DND-41 (cell line): ENCODE results near the gene SCUBE1.

Experiments used
- ATAC-seq: fragments of 200-7000 bp; cut with Tn5 transposase; 3 replicates; pipeline ENCODE4 v1.9.1; 2021; ENCODE audit warnings: low read depth; ENCODE audit not compliant: insufficient read depth
- DNase-seq: peaks from one replicate; pipeline ENCODE4 v3.0.0-alpha.2; 2020
- H2AFZ ChIP-seq: 2 replicates; pipeline ENCODE4 v1.6.0; 2012; ENCODE audit warnings: low read depth, low read length
- H3K27ac ChIP-seq: 2 replicates; pipeline ENCODE4 v1.5.1; 2012; ENCODE audit warnings: low read length, inconsistent platforms
- H3K27me3 ChIP-seq: fragments of 200-600 bp; sonication (generic); 2 replicates; pipeline ENCODE4 v1.6.0; 2012; ENCODE audit warnings: low read length, mild to moderate bottlenecking, inconsistent platforms; ENCODE audit not compliant: insufficient read depth, poor library complexity
- H3K36me3 ChIP-seq: 2 replicates; pipeline ENCODE4 v1.5.1; 2012; ENCODE audit warnings: low read length, inconsistent platforms; ENCODE audit not compliant: insufficient read depth
- H3K4me1 ChIP-seq: 2 replicates; pipeline ENCODE4 v1.5.1; 2012; ENCODE audit warnings: mild to moderate bottlenecking, low read length; ENCODE audit not compliant: insufficient read depth
- H3K4me2 ChIP-seq: 2 replicates; pipeline ENCODE4 v1.6.0; 2012; ENCODE audit warnings: mild to moderate bottlenecking, moderate library complexity, low read length, inconsistent platforms; ENCODE audit not compliant: insufficient read depth
- H3K4me3 ChIP-seq, 2 experiments: fragments of 200-600 bp in 1 of 2; shearing (Covaris generic) in 1 of 2; 2 replicates each; pipeline ENCODE4 v1.5.1; 2012 to 2016; ENCODE audit warnings: inconsistent platforms in 2 of 2, low read length in 2 of 2, mild to moderate bottlenecking in 2 of 2, low read depth in 1 of 2, moderate library complexity in 1 of 2
- H3K79me2 ChIP-seq: 2 replicates; pipeline ENCODE4 v1.6.0; 2012; ENCODE audit warnings: low read length, inconsistent platforms; ENCODE audit not compliant: insufficient read depth
- H3K9ac ChIP-seq: 2 replicates; pipeline ENCODE4 v1.6.0; 2012; ENCODE audit warnings: low read depth, mild to moderate bottlenecking, inconsistent platforms, low read length, moderate library complexity
- H3K9me3 ChIP-seq: 2 replicates; pipeline ENCODE4 v1.5.1; 2012; ENCODE audit warnings: low read length, moderate library complexity, mild to moderate bottlenecking, inconsistent platforms; ENCODE audit not compliant: insufficient read depth, severe bottlenecking
- H4K20me1 ChIP-seq: 2 replicates; pipeline ENCODE4 v1.6.0; 2012; ENCODE audit warnings: low read length; ENCODE audit not compliant: insufficient read depth
- EZH2 ChIP-seq: IDR thresholded peaks from 3 replicates; pipeline ENCODE4 v1.6.1; 2012; ENCODE audit warnings: borderline replicate concordance, low read depth, mild to moderate bottlenecking, moderate library complexity, low read length, inconsistent platforms; ENCODE audit not compliant: severe bottlenecking
- TF ChIP-seq, protein P1 (sequence below): IDR thresholded peaks from 2 replicates; pipeline ENCODE4 v1.5.1; 2012; ENCODE audit warnings: borderline replicate concordance, low read length, moderate library complexity, mild to moderate bottlenecking; ENCODE audit not compliant: poor library complexity, severe bottlenecking; ENCODE audit errors: extremely low read depth

Gene SCUBE1

DNA sequence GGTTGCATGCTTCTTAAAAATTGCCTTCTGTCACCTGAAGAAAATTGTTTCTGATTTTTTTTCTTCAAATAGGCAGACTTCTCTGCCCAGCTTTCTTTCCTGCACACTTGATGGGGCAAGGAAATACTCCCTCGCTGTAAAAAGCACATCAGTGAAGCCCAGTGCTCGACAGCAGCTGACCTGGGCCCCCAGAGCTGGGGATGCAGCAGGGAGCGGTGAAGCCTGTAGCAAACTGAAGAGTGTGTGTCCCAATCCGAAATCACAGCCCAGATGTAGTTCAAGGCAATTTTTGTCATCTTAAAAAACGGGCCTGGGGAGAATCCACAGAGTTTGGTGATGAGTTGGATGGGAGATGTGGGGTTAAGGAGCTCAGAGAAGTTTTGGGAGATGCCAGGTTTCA, 41.7 kb upstream of the SCUBE1 start:
- Histone ChIP-seq H3K9ac (no peak overlapping the region), H3K36me3 (no peaks in the 10 kb centered on the region), H3K27me3 (peaks cover 23% of the 10 kb centered on the region), H3K9me3 (no peaks in the 10 kb centered on the region), H2AFZ (no peak overlapping the region), H3K27ac (no peak overlapping the region), H3K79me2 (no peaks in the 10 kb centered on the region), H4K20me1 (0 out of 2 replicates have a peak, but pooled peaks cover 9% of the 10 kb centered on the region), H3K4me1 (peaks cover 5% of the 10 kb centered on the region; the same call in 1 of the 2 replicates), H3K4me3 (no peak overlapping the region), H3K4me2 (no peak overlapping the region)
- no peak for TF ChIP-seq EZH2
- DNase-seq (no peak), ATAC-seq (no peak)

DNA sequence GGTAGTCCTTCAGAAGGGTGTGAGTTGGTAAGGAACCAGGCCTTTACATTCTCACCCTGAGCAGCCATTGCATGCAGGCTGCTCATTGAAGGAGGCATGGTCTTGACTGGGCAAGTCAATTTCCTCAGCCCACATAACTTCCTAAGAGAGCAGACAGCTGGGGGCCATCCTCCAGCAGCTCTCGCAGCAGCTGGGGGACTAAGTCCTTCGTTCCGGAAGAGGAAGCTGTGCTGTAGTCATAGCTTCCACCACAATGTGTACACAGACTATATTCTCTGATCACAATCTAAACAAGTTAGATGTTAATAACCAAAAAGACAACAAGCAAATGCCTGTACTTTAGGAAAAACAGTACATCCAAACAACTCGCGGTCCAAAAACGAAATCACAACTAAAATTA, 38.5 kb upstream of the SCUBE1 start:
- ATAC-seq (no peak), DNase-seq (no peak)
- H3K27me3 ChIP-seq, result peaks cover 36% of the 10 kb centered on the region
- H3K4me3 ChIP-seq, result no peak overlapping the region
- no peak overlapping the region for H3K27ac ChIP-seq
- TF ChIP-seq, protein P1, sequence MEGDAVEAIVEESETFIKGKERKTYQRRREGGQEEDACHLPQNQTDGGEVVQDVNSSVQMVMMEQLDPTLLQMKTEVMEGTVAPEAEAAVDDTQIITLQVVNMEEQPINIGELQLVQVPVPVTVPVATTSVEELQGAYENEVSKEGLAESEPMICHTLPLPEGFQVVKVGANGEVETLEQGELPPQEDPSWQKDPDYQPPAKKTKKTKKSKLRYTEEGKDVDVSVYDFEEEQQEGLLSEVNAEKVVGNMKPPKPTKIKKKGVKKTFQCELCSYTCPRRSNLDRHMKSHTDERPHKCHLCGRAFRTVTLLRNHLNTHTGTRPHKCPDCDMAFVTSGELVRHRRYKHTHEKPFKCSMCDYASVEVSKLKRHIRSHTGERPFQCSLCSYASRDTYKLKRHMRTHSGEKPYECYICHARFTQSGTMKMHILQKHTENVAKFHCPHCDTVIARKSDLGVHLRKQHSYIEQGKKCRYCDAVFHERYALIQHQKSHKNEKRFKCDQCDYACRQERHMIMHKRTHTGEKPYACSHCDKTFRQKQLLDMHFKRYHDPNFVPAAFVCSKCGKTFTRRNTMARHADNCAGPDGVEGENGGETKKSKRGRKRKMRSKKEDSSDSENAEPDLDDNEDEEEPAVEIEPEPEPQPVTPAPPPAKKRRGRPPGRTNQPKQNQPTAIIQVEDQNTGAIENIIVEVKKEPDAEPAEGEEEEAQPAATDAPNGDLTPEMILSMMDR, result no peak
- TF ChIP-seq EZH2, result no peak
- peaks cover 7% of the 10 kb centered on the region for H4K20me1 ChIP-seq
- H2AFZ ChIP-seq, result no peak overlapping the region
- no peaks in the 10 kb centered on the region for H3K9me3 ChIP-seq
- no peak overlapping the region for H3K4me2 ChIP-seq
- H3K36me3 ChIP-seq, result no peaks in the 10 kb centered on the region
- H3K79me2 ChIP-seq, result no peaks in the 10 kb centered on the region
- no peak overlapping the region for H3K9ac ChIP-seq
- peaks cover 24% of the 10 kb centered on the region for H3K4me1 ChIP-seq

DNA sequence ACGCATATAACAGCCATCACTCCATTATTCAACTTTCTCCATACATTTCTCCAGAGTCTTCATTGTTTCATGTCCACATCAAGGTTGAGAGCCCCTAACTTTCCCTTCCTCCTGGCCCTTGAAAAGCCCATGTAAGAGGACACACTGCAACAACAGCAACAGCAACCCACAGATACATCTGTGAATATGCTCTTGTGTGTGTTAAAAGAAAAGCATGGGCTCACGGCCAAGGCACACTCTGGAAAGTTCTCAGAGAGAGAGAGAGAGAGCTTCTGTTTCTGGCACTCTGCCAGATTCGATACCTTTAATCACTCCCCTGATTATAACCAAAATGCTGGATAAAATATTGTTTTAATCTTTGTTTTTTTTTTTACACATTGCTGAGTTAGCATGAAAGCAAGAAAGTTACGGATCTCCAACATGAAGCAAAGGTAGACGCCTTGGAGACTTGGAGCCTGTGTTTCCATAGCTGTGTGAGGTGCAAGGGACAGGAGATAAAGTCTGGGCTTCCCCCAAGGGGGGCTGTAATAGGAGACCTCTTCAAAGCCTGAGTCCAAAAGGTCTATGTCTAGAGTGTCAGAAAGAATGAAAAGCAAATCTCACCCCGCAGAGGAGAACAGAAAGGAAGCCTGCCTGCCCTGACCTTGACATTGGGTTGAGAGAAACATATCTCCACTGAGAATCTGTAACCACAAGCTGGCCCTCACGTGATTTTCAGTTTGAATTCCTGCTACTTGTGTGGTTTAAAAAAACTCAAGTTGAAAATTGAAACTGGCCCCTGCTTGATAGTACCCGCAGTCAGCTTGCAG, 34.9 kb upstream of the SCUBE1 start:
- H3K27ac ChIP-seq, result no peak overlapping the region
- no peak overlapping the region for H3K4me2 ChIP-seq

DNA sequence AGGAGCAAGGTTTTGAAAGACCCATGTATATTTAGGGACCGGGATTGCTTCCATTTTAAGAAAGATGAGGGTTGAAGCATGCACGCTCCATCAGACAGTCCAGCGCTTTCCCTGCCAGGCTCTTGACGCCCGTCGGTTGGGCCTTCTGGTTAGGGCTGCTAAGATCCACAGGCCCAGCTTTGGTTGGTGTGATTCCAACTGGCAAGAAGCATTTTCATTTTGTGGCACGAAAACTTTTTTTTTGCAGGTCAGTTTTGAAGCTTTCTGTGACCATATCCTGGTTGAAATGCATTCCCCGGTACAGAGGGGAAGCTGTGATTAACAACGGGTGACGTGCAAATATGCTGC, 34.4 kb upstream of the SCUBE1 start:
- H3K4me3 ChIP-seq, result no peak overlapping the region
- H3K27me3 ChIP-seq, result peaks cover 35% of the 10 kb centered on the region
- H3K79me2 ChIP-seq, result no peaks in the 10 kb centered on the region
- H3K9ac ChIP-seq, result no peak overlapping the region
- ATAC-seq (no peak), DNase-seq (no peak)
- no peak overlapping the region for H3K27ac ChIP-seq
- TF ChIP-seq, protein P1, result no peak
- TF ChIP-seq EZH2, result no peak
- peaks cover 7% of the 10 kb centered on the region for H4K20me1 ChIP-seq
- H3K4me1 ChIP-seq, result peaks cover 24% of the 10 kb centered on the region
- H3K36me3 ChIP-seq, result no peaks in the 10 kb centered on the region
- no peak overlapping the region for H3K4me2 ChIP-seq
- H3K9me3 ChIP-seq, result peaks cover 2% of the 10 kb centered on the region
- no peak overlapping the region for H2AFZ ChIP-seq

More for the DNA sequence above, 34.9 kb upstream of the SCUBE1 start:
- H3K4me3 ChIP-seq, result no peak overlapping the region
- peaks cover 7% of the 10 kb centered on the region for H4K20me1 ChIP-seq
- H3K36me3 ChIP-seq, result no peaks in the 10 kb centered on the region
- no peak overlapping the region for H2AFZ ChIP-seq
- no peak for TF ChIP-seq EZH2
- TF ChIP-seq, protein P1, result no peak
- DNase-seq (no peak), ATAC-seq (no peak)
- H3K27me3 ChIP-seq, result peaks cover 35% of the 10 kb centered on the region
- H3K9ac ChIP-seq, result no peak overlapping the region
- H3K79me2 ChIP-seq, result no peaks in the 10 kb centered on the region
- peaks cover 24% of the 10 kb centered on the region for H3K4me1 ChIP-seq
- H3K9me3 ChIP-seq, result peaks cover 2% of the 10 kb centered on the region
